ENCODE measurements around the gene TTC28.
"Not testable (repeated sequence)": the region's sequence is repeated elsewhere in the genome, so short reads cannot be mapped to it uniquely, and the experiment has no call there.

The TTC28 gene

DNA sequence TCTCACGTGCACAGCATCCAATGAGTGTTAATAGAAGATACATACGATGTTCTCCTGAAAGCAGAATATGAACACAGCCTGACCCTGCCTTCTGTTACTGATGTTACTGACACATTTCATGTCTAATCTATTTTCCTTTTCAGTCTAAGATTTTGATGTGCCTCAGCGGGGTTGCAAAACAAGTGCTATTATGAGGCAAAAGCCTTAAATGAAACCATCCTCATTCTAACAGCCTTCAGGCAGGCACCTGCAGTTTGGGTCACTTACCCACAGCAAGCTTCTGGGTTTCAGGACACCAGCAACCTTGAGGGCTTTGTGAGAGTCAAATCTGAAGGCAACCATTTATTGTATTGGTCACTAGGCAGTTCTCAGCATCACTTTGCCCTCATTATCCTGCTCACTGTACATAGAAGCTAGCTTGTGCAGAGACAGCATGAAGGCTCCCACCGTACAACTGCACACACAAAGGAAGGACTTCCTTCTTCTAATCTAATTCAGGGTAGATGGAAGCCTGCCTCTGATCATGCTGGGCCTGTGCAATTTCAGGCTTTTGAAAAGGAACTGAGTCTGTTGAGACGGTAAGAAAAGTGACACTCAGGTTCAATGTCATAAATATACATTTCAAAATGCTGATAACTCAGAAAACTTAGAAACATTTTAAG lies 577.4 kb downstream of the TTC28 start:
- no peak for DNase-seq (ENCODE audit: low spot score)

DNA sequence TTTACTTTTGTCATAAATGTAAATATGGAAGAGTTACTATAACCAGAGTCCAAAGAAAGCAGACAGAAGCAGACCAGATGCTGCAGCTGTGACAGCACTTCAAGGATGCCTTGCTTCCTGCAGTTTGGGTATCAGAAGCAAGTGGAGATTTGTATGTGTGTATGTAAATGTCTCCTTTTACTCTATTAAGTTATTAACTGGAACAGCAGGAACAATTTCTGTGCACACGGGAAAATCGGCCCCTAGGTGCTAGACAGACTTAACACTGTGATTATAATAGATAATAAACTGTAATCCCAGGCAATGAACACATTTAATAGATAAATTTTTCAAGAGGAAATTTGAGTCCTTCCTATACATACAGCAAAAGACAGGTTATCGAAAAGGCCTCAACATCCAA lies 582.0 kb downstream of the TTC28 start:
- no peak for DNase-seq (ENCODE audit: low spot score)

DNA sequence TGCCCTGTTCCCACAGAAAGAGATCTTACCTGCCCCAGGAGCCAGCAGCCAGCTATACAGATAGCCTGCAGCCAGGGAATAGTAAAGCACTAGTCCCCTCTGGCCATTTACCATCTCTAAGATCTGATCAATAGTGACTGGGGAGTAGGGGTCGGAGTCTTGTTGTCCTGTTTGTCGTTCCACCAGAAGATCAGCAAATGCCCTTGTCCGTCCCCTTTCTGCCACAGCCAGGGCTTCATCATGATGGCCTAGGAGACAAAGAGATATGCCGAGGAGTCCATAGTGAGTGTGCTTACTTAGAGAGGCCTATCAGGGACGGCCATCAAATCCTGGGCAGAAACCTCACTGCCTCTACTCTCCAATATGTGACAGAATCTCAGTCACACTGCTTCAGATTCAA lies 583.5 kb downstream of the TTC28 start:
- no peak for DNase-seq (ENCODE audit: low spot score)

DNA sequence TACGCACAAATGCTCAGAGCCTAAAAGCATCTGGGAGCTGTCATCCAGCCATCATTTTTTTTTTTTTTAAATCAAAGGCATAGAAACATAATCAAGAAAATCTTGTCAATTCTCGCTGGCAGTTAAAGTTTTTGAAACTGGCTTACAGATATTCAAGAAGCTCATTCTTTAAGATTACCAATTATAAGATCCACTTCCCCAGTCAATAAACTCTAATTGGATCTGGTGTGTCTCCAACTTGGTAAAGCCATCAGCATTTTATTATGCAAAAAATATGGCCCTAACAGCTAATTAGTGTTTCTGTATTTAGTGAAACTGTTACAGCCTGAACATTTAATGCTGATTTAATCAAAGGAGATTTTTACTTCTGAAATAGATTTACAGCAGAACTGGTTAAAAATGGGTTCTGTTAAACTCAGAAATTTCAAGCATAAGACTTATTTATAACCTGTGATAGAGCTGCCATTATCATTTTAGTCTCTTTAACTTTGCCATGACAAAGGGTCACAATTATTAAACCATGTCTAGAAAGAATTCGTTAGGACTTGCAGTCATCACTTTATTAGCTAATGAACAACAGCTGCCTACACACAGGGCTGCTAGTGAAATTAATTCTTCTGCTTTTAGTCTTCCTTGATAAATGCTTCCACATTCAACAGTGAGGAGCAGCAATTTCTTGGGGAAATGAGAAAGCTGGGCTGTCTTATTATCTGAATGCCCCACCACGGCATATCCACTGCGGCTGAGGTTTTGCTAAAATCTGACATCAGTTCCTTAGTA lies 584.1 kb downstream of the TTC28 start:
- DNase-seq (ENCODE audit: low spot score), result no peak

DNA sequence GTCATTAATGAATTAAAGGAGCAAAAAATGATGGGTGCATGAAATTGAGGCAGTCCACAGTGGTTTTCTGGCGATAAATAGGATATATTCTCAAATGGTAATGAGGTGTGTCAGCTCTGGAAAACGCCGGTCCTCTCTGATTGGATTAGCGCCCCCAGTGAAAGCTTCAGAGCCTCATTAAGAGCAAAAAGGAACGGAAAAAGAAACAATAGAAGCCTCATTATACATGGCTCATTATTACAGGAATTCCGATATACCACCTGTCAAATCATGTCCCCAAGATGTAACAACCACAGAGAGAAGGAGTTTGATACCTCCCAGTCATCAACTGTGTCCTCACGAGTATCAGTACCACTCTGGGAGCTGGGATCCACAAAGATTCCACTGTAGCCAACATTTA lies 584.9 kb downstream of the TTC28 start:
- DNase-seq (ENCODE audit: low spot score), result no peak

DNA sequence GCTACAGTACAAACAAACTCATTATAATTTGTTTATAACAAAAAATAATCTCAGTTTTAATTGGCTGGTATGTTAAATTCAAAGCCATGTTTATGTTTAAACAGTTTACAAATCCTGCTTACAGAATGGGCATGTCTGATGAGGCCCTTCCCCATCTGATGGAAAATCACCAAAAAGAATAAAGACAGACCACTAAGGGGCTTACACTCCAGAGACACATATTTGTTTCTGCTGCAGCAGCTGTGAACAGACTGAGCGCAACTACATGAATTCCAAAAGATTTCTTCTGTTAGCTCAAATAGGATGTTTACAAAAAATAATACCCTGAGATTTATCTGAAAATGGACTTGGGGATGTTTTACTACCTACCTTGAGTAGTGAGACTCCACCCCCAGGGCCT lies 585.9 kb downstream of the TTC28 start:
- no peak for DNase-seq (ENCODE audit: low spot score)

DNA sequence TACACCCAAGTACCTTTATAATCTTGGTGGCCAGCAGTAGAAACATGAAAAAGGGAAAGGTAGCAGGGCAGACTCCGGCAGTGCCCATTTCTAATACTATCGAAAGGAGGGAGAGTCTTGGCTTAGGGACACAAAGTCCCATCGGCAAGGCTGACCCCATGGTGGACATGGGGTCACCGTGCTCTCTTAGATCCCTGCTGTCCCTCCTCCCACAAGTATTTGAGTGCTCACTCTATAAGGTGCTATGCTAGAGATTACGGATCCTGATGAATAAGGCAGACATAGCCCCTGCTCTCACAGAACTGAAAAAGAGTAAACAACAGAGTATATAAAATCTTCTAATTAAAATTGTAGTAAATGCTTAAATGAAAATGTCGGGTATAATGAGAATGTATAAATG lies 588.2 kb downstream of the TTC28 start:
- DNase-seq (ENCODE audit: low spot score), result no peak

DNA sequence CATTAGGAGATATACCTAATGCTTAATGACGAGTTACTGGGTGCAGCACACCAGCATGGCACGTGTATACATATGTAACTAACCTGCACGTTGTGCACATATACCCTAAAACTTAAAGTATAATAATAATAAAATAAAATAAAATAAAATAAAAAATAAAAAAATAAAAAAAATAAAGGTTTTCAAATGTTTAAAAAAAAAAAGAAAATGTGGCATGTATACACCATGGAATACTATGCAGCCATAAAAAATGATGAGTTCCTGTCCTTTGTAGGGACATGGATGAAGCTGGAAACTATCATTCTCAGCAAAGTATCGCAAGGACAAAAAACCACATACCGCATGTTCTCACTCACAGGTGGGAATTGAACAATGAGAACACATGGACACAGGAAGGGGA lies 590.1 kb downstream of the TTC28 start:
- DNase-seq (ENCODE audit: low spot score), result not testable (repeated sequence)

DNA sequence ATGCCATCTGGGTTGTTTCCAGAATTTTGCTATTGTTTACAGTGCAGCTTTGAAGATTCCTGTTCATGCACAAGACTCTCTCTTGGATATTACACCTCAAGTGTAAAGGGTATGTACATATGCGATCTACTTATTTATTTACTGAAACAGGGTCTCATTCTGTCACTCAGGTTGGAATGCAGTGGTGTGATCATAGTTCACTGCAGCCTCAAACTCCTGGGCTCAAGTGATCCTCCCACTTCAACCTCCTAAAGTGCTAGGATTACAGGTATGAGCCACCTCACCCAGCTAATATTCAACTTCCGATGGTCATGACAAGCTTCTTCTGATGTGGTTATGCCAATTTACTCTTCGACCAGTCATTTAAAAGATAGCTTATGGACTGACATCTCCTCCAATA lies 602.5 kb downstream of the TTC28 start:
- no peak for DNase-seq (ENCODE audit: low spot score)

DNA sequence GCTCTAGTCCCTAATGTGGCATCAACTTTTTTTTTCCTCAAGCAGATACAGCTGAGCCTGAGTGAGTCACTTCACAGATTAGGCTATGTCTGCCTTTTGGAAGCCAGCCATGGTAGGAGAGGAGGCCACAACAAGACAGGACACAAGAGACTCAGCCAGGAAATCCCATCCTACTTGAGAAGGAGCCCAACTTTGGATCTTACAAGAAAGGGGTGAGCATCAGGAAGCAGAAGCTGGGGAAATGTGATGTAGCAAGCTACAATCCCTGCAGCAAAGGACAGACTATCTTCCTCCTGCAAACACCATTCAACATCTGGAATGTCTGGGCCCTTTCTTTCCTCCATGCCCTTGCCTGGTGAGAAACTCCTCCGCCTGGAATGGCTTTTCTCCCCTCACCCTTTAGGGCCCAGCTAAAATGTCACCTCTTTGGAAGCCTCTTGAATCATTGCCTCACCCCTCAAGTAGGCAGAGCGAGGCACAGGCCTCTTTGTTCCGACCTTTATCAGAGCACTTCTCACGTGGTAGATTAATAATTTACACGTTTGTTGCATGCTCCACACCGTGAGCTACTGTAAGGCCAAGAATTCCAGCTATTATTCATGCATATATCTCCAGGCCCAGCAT lies 604.2 kb downstream of the TTC28 start:
- no peak for DNase-seq (ENCODE audit: low spot score)

DNA sequence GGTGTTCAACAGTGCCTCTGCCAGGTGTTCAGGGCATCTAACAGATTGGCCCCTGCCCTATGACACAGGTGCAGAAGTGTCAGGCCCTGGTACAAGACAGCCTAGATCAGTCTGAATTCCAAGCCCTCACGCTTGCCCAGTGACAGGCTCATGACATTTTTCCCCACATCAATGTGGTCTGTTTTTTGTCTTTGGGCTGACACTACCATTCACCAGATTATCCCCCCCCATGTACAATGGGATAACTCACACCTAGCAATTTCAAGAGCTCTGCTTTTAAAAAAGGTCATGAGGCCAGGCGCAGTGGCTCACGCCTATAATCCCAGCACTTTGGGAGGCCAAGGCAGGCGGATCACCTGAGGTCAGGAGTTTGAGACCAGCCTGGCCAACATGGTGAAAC lies 605.1 kb downstream of the TTC28 start:
- DNase-seq (ENCODE audit: low spot score), result no peak

DNA sequence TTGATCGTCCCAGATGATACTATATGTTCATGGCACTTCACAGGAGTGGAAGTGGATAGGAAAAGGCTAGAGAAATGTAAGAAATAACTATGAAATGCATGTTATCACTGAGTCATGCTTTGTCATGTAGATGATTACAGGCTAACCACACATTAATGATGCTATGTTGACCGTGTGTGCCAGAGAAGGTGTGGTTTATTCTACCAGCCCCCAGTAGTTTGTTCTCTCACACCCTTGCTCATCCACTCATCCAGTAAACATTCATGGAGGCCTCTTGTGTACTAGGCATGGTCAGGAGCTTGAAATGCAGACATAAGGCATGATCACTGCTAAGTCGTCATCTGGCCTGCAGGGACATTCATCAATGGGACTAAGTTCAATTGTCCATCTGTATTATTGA lies 607.6 kb downstream of the TTC28 start:
- no peak for DNase-seq (ENCODE audit: low spot score)

DNA sequence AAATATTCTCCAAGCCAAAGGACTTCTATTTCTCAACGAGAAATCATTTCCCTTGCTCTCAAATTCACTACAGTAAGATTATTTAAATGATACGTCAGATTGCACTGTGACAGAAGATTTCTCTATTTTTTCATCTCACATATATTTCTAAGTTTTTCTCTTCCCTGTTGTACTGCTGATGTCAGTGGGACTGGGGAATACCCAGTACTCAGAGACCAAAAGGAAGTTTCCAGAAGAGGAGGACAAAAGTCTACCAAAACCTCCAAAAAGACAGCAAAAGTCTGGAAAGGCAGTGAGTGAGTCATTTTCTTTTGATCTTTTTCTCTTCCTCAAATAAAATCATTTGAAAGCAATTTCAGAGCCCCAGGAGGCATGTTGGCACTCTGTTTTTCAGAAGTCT lies 610.8 kb downstream of the TTC28 start:
- DNase-seq (ENCODE audit: low spot score), result no peak

DNA sequence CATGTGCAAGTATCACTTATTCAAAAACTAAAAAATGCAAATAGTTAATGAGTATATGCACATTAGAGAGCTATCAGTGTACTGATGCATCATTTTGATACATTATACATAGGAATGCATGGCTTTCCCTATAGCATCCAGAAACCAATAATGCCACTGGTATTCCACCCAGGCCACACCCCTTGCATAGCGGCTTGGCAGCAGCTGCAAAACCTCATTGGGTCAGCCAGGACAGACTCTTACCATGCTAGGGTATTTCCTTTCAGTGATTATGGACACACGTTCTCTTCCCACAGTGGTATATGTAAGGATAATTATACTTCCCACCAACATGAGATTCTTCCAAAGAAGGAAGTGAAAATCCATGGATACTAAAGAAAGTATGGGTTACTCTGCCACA lies 614.7 kb downstream of the TTC28 start:
- no peak for DNase-seq (ENCODE audit: low spot score)

DNA sequence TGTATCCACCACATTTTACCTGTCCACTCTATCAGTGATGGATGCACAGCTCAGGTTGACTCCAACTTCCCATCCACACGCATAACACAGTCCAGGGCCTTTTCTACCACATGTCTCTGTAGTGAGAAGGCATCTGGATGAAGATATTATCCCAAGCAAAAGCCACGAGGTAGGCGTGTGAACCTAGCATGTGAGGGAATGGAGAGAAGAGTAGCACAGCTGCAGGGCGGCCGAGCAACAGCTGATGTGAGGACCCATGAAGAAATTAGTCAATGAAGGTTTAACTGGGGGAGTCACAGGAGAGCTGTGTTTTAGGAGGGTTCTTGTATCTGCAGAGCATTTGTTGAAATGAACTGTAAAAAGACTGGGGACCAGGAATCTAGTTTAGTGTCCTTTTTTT lies 616.0 kb downstream of the TTC28 start:
- no peak for DNase-seq (ENCODE audit: low spot score)

DNA sequence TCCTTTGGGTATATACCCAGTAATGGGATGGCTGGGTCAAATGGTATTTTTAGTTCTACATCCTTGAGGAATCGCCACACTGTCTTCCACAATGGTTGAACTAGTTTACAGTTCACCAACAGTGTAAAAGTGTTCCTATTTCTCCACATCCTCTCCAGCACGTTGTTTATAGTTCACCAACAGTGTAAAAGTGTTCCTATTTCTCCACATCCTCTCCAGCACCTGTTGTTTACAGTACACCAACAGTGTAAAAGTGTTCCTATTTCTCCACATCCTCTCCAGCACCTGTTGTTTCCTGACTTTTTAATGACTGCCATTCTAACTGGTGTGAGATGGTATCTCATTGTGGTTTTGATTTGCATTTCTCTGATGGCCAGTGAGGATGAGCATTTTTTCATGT lies 619.0 kb downstream of the TTC28 start:
- not testable (repeated sequence) for DNase-seq (ENCODE audit: low spot score)

DNA sequence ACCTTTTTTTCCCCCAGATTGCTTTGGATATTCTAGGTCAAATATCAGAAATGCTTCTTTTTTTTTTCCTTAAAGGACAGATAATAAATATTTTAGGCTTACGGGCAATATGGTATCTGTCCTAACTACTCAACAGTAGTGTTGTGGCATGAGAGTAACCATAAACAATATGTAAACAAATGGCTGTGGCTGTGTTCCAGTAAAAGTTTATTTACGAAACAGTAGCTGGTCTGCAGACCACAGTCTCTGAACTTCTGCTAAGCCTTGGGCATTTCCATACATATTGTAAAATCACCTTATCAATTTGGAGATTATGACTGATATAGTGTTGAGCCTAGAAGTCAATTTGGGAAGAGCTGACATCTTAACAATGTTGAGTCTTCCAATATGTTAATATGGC lies 621.6 kb downstream of the TTC28 start:
- no peak for DNase-seq (ENCODE audit: low spot score)

DNA sequence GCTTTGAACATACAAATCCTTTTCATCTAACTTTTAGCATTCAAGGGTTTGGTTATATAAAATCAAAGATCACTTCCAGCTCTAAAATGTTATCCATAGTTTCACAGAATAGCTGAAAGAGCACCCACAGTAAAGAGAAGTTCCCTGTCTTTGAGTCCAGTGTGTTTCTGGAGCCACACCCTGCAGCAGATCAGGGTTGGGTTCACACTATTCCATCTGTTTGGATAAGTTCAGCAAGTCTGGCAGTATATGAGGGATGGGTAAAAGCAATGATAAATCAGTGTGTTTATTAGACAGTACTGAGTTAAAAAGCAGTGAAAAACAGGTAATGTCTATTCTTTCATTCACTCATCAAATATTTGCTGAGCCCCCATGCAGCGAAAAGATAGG lies 624.8 kb downstream of the TTC28 start:
- no peak for DNase-seq (ENCODE audit: low spot score)

DNA sequence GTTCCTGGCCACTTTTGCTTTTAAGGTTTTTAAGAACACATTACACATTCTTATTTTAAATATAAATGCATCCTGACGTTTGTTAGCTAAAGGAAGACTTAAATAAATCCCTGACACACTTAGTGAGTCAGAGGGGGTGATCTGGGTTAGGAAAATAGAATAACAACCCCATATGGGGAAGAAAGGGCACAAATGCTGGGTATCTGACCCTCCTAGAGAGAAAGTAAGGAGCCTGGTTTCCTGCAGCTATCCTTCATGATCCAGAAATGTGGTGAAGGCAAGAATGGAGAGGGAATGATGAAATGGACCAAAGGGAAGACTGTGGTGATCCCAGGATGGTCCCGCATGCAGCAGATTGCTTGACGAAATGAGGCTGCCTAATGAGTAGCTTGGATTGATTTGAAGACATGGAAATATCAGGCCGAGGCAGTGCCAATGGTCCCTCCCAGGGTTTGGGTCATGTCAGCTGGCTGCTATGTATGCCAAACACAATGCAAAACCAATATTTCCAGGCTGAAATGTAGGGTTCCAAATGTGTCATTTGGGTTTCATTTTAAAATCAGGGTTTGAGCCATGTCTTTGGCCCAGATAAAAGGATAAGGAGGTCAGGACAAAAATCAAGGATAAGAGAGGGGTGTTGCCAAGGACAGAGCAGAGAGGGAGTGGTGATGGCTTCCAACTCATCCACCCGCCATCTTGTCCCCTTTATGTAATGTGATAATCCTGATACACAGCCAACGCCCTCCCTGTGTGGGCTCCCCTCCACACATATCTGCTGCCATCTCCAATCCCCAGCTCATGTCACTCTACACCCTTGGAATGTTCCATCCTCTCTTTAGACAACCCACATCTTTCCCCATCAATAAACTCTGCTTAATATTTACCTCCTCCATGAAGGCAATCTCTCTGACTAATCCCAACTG lies 625.5 kb downstream of the TTC28 start:
- no peak for DNase-seq (ENCODE audit: low spot score)

DNA sequence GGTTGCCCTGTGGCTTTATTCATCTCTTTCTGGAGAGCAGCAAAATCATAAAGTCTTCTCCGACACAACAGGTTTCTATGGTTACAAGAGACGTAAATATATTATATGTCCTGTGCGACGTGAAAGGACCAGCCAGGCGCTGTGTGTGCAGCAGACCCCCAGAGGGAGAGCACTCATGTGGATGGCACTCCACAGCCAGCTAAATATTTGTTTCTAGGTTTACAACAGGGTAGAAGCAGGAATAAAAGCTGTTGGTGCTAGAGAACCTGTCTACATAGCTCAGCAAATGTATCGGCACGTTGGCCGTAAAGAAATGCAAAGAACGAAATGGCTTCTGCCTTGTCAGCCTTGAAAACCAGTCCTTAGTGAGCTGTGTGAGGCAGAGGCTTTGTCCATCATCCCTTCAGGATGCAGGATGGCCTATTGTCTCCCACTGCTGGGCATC lies 626.8 kb downstream of the TTC28 start:
- DNase-seq (ENCODE audit: low spot score), result no peak

DNA sequence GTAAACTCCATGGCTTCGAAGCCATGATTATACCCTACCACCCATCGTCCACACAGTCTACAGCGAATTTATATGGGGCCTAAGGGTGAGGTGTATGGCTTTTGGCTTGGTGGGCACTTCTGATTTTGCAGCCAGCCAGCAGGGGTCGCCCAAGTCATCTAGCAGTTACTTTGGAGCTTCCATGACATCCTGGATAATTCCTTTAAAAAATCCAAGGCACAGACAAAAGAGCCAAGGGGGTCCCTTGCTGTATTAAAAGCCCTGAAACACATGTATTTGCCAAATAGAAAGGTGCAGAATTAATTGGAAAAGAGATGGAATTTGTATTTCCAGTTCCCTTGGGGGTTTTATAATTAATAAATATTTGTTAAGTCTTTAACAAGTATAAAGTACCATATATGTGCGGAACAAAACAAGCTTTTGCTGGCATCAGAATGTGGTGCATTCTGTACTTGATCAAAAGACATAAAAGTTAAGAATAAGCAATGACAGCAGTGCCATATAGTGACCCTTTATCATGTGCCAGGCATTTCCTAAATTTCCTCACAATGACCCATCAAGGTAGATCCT lies 627.8 kb downstream of the TTC28 start:
- peak; percentile 84 for DNase-seq (ENCODE audit: low spot score)

All from left forelimb (tissue), 1 donor.